HepG2 (cell line): Measurements from ENCODE around the gene BBOF1. TPM values are rescaled to one million over a fixed set of nuclear protein-coding genes. Genes with fewer than 3 reads are reported as not detected.

Experiments used
- HOXA9 ChIP-seq: sonication (generic); formaldehyde crosslinking; IDR thresholded peaks from 2 replicates; pipeline ENCODE4 v1.8.1; 2022; ENCODE audit warnings: missing genetic modification reagents, mild to moderate bottlenecking, moderate library complexity, borderline replicate concordance
- NFKB2 ChIP-seq: sonication (generic); formaldehyde crosslinking; IDR thresholded peaks from 2 replicates; pipeline ENCODE4 v1.4.0; 2020; ENCODE audit warnings: missing genetic modification reagents, borderline replicate concordance
- REST ChIP-seq, 2 experiments: IDR thresholded peaks; 2 replicates each; pipeline ENCODE4 v1.6.1; 2011 to 2012; ENCODE audit warnings: low read length in 2 of 2, borderline replicate concordance in 1 of 2, low read depth in 1 of 2, mild to moderate bottlenecking in 1 of 2, moderate library complexity in 1 of 2
- SRY ChIP-seq: sonication (generic); formaldehyde crosslinking; IDR thresholded peaks from 2 replicates; pipeline ENCODE4 v1.8.0; 2022; ENCODE audit warnings: mild to moderate bottlenecking, missing genetic modification reagents
- TFDP1 ChIP-seq: IDR thresholded peaks from 2 replicates; pipeline ENCODE4 v1.6.1; 2016; ENCODE audit warnings: missing compliant biosample characterization, missing genetic modification reagents, borderline replicate concordance
- ZNF18 ChIP-seq: sonication (generic); formaldehyde crosslinking; IDR thresholded peaks from 2 replicates; pipeline ENCODE4 v1.8.0; 2022; ENCODE audit warnings: mild to moderate bottlenecking, missing genetic modification reagents; ENCODE audit not compliant: insufficient replicate concordance
- ZNF335 ChIP-seq: sonication (generic); formaldehyde crosslinking; IDR thresholded peaks from 2 replicates; pipeline ENCODE4 v1.4.0; 2020; ENCODE audit warnings: missing genetic modification reagents
- ZNF44 ChIP-seq: sonication (generic); formaldehyde crosslinking; IDR thresholded peaks from 2 replicates; pipeline ENCODE4 v1.5.1; 2020; ENCODE audit warnings: mild to moderate bottlenecking, missing genetic modification reagents
- ZNF468 ChIP-seq: sonication (generic); formaldehyde crosslinking; IDR thresholded peaks from 2 replicates; pipeline ENCODE4 v1.8.0; 2022; ENCODE audit warnings: mild to moderate bottlenecking, moderate library complexity, missing genetic modification reagents
- ZNF710 ChIP-seq: sonication (generic); formaldehyde crosslinking; IDR thresholded peaks from 2 replicates; pipeline ENCODE4 v1.5.0; 2020; ENCODE audit warnings: mild to moderate bottlenecking, missing genetic modification reagents, borderline replicate concordance
- ZNF75D ChIP-seq: sonication (generic); formaldehyde crosslinking; IDR thresholded peaks from 2 replicates; pipeline ENCODE4 v1.8.1; 2023; ENCODE audit warnings: missing genetic modification reagents, mild to moderate bottlenecking, borderline replicate concordance
- polyA plus RNA-seq, 8 experiments: library from polyadenylated mRNA; depleted of rRNA in 3 of 8; stranded (reverse) in 7 of 8; unstranded in 1 of 8; fragments of >200 nt; fragmentation: Illumina TruSeq in 4 of 8; extraction: Trizol in 4 of 8; gene quantifications; 2 replicates each; pipeline versions ENCODE4 v1.2.1 to v1.2.3, GENCODE V29; 2011 to 2016; ENCODE audit warnings: low read depth in 4 of 8, missing spikeins in 1 of 8, mixed read lengths in 1 of 8; ENCODE audit not compliant: insufficient read depth in 1 of 8
- total RNA-seq, 5 experiments: library from RNA; depleted of rRNA; stranded (reverse); fragments of >200 nt; fragmentation: Illumina TruSeq; extraction: Trizol; gene quantifications; 2 replicates each; pipeline ENCODE4 v1.2.3, GENCODE V29; 2016; ENCODE audit warnings: low read depth in 1 of 5
- TF ChIP-seq, protein P1 (sequence below): sonication (generic); formaldehyde crosslinking; IDR thresholded peaks from one replicate; pipeline ENCODE4 v1.5.1; 2020; ENCODE audit warnings: mild to moderate bottlenecking, missing genetic modification reagents; ENCODE audit errors: not compliant biosample characterization

Gene BBOF1
- total and polyA plus RNA-seq, 2 of the 13 experiments (the other 11 are each of a cell fraction or from before 2014, with no cell fraction given): 1.6 to 2.3 TPM

DNA sequence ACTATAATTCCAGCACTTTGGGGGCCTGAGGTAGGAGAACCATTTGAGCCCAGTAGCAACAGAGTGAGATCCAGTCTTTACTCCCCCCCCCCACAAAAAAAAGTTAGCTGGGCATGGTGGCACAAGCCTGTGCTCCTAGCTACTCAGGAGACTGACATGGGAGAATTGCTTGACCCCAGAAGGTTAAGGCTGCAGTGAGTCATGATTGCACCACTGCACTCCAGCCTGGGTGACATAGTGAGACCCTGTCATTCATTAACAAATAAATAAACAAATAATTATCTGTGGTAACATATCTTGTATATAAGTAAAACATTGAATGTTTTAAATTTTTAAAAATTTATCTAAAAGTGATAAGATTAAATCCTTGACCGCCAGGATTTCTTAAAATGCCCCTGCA lies 4.8 kb upstream of the BBOF1 start (continued):
- no peak for TF ChIP-seq TFDP1
- TF ChIP-seq REST (IDR thresholded peaks at IDR 0.05; ENCODE audit: borderline replicate concordance in 1 of 2, low read depth in 1 of 2, low read length in 2 of 2): no peak
- no peak for TF ChIP-seq ZNF44
- TF ChIP-seq HOXA9 (CRISPR knock-in tag): no peak
- no peak for TF ChIP-seq SRY (CRISPR knock-in tag)
- no peak for TF ChIP-seq ZNF468
- TF ChIP-seq NFKB2: no peak
- TF ChIP-seq ZNF710: no peak
- TF ChIP-seq ZNF335: no peak
- no peak for TF ChIP-seq ZNF75D (CRISPR knock-in tag)
- TF ChIP-seq, protein P1, sequence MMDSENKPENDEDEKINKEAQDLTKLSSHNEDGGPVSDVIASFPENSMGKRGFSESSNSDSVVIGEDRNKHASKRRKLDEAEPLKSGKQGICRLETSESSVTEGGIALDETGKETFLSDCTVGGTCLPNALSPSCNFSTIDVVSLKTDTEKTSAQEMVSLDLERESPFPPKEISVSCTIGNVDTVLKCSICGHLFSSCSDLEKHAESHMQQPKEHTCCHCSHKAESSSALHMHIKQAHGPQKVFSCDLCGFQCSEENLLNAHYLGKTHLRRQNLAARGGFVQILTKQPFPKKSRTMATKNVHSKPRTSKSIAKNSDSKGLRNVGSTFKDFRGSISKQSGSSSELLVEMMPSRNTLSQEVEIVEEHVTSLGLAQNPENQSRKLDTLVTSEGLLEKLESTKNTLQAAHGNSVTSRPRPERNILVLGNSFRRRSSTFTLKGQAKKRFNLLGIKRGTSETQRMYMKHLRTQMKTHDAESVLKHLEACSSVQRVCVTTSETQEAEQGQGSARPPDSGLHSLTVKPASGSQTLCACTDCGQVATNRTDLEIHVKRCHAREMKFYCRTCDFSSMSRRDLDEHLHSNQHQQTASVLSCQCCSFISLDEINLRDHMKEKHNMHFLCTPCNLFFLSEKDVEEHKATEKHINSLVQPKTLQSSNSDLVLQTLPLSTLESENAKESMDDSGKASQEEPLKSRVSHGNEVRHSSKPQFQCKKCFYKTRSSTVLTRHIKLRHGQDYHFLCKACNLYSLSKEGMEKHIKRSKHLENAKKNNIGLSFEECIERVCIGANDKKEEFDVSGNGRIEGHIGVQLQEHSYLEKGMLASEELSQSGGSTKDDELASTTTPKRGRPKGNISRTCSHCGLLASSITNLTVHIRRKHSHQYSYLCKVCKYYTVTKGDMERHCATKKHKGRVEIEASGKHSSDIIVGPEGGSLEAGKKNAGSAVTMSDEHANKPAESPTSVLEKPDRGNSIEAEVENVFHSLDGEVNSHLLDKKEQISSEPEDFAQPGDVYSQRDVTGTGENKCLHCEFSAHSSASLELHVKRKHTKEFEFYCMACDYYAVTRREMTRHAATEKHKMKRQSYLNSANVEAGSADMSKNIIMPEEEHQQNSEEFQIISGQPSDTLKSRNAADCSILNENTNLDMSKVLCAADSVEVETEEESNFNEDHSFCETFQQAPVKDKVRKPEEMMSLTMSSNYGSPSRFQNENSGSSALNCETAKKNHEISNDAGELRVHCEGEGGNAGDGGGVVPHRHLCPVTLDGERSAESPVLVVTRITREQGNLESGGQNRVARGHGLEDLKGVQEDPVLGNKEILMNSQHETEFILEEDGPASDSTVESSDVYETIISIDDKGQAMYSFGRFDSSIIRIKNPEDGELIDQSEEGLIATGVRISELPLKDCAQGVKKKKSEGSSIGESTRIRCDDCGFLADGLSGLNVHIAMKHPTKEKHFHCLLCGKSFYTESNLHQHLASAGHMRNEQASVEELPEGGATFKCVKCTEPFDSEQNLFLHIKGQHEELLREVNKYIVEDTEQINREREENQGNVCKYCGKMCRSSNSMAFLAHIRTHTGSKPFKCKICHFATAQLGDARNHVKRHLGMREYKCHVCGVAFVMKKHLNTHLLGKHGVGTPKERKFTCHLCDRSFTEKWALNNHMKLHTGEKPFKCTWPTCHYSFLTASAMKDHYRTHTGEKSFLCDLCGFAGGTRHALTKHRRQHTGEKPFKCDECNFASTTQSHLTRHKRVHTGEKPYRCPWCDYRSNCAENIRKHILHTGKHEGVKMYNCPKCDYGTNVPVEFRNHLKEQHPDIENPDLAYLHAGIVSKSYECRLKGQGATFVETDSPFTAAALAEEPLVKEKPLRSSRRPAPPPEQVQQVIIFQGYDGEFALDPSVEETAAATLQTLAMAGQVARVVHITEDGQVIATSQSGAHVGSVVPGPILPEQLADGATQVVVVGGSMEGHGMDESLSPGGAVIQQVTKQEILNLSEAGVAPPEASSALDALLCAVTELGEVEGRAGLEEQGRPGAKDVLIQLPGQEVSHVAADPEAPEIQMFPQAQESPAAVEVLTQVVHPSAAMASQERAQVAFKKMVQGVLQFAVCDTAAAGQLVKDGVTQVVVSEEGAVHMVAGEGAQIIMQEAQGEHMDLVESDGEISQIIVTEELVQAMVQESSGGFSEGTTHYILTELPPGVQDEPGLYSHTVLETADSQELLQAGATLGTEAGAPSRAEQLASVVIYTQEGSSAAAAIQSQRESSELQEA (CRISPR knock-in tag): no peak
- no peak for TF ChIP-seq ZNF18 (CRISPR knock-in tag)
